B cell (primary cell): ENCODE measurements around the gene NOVA1. TPM values are rescaled to one million over a fixed set of nuclear protein-coding genes. Genes with fewer than 3 reads are reported as not detected.

Source experiments
- ATAC-seq: fragments of 200-7000 bp; cut with Tn5 transposase; one replicate; pipeline ENCODE4 v1.10.0; 2021; ENCODE audit warnings: low read depth, mild to moderate bottlenecking, moderate number of reproducible peaks, moderate library complexity
- CTCF ChIA-PET: fragments of 350-600 bp; sonication (Branson Sonifier 250); formaldehyde crosslinking; loops from one replicate; lab custom pipeline; 2021; ENCODE audit warnings: antibody characterized with exemption, inconsistent platforms; lab: Charles Lee
- POLR2A ChIA-PET: fragments of 350-600 bp; sonication (Branson Sonifier 250); formaldehyde crosslinking; loops from one replicate; lab custom pipeline; 2021; ENCODE audit warnings: antibody characterized with exemption; lab: Charles Lee
- DNase-seq: peaks from one replicate; pipeline ENCODE4 v3.0.0; 2013
- H2AFZ ChIP-seq: 2 replicates; pipeline ENCODE4 v1.6.1; 2012; ENCODE audit warnings: mild to moderate bottlenecking, low read depth, low read length; ENCODE audit not compliant: insufficient read depth, poor library complexity, severe bottlenecking
- H3K27ac ChIP-seq, 2 donors: 1 replicate in 1 of 2; 2 replicates in 1 of 2; pipeline ENCODE4 v1.5.1; 2012 to 2013; ENCODE audit warnings: low read length in 2 of 2, mild to moderate bottlenecking in 2 of 2, moderate library complexity in 1 of 2
- H3K27me3 ChIP-seq, 4 experiments: fragments of 200-600 bp in 1 of 4; sonication (generic) in 1 of 4; replicated peaks in 1 of 4; 1 replicate in 2 of 4; 2 replicates in 2 of 4; pipeline versions ENCODE4 v1.6.1 to v1.7.0; 2013 to 2016; ENCODE audit warnings: low read length in 3 of 4, mild to moderate bottlenecking in 2 of 4, mixed read lengths in 1 of 4, moderate library complexity in 1 of 4; ENCODE audit not compliant: insufficient read depth in 4 of 4, control insufficient read depth in 3 of 4; ENCODE audit errors: control extremely low read depth in 1 of 4
- H3K36me3 ChIP-seq, 2 experiments: replicated peaks in 1 of 2; 1 replicate in 1 of 2; 2 replicates in 1 of 2; pipeline versions ENCODE4 v1.6.1 to v1.7.1; 2013; ENCODE audit warnings: low read length in 1 of 2; ENCODE audit not compliant: insufficient read depth in 2 of 2, control insufficient read depth in 1 of 2; ENCODE audit errors: control extremely low read depth in 1 of 2, extremely low read depth in 1 of 2
- H3K4me1 ChIP-seq, 2 donors: fragments of 200-600 bp in 1 of 2; sonication (generic) in 1 of 2; 1 replicate in 1 of 2; 2 replicates in 1 of 2; pipeline versions ENCODE4 v1.5.1 to v1.6.1; 2013 to 2017; ENCODE audit warnings: low read length in 2 of 2; ENCODE audit not compliant: control insufficient read depth in 2 of 2, insufficient read depth in 2 of 2
- H3K4me2 ChIP-seq: replicated peaks from 2 replicates; pipeline ENCODE3; 2012; ENCODE audit warnings: mild to moderate bottlenecking, low read depth, low read length; ENCODE audit not compliant: poor library complexity, severe bottlenecking
- H3K4me3 ChIP-seq, 5 experiments: fragments of 200-600 bp in 1 of 5; sonication (generic) in 1 of 5; 1 replicate in 3 of 5; 2 replicates in 2 of 5; pipeline versions ENCODE4 v1.5.1 to v1.7.0; 2011 to 2016; ENCODE audit warnings: low read length in 4 of 5, mild to moderate bottlenecking in 4 of 5, low read depth in 2 of 5, control low read depth in 1 of 5, moderate library complexity in 1 of 5; ENCODE audit not compliant: insufficient read depth in 1 of 5; ENCODE audit errors: control extremely low read depth in 1 of 5, extremely low read depth in 1 of 5
- H3K79me2 ChIP-seq: fragments of 200-600 bp; sonication (generic); one replicate; pipeline ENCODE4 v1.6.0; 2016; ENCODE audit warnings: low read length; ENCODE audit not compliant: control insufficient read depth, insufficient read depth
- H3K9ac ChIP-seq: fragments of 200-600 bp; sonication (generic); 2 replicates; pipeline ENCODE4 v1.6.1; 2017; ENCODE audit warnings: mild to moderate bottlenecking, low read length, moderate library complexity
- H3K9me3 ChIP-seq, 3 donors: one replicate each; pipeline versions ENCODE4 v1.6.1 to v1.7.1; 2013; ENCODE audit warnings: low read length in 2 of 3; ENCODE audit not compliant: control insufficient read depth in 2 of 3, insufficient read depth in 1 of 3; ENCODE audit errors: control extremely low read depth in 1 of 3
- H4K20me1 ChIP-seq: 2 replicates; pipeline ENCODE4 v1.6.0; 2012; ENCODE audit warnings: mild to moderate bottlenecking, low read length; ENCODE audit not compliant: insufficient read depth, control insufficient read depth, poor library complexity, severe bottlenecking
- H3K27ac Mint-ChIP-seq: one replicate; pipeline ENCODE4 v1.8.0; 2021; ENCODE audit warnings: mixed read lengths
- H3K27me3 Mint-ChIP-seq: one replicate; pipeline ENCODE4 v1.8.0; 2021; ENCODE audit warnings: mixed read lengths
- H3K4me1 Mint-ChIP-seq: one replicate; pipeline ENCODE4 v1.8.0; 2021; ENCODE audit warnings: mixed read lengths
- H3K4me3 Mint-ChIP-seq: one replicate; pipeline ENCODE4 v1.8.0; 2021; ENCODE audit warnings: mixed read lengths
- H3K9me3 Mint-ChIP-seq: one replicate; pipeline ENCODE4 v1.8.0; 2022; ENCODE audit warnings: mixed read lengths; ENCODE audit not compliant: insufficient read depth
- EZH2 ChIP-seq: IDR thresholded peaks from 2 replicates; pipeline ENCODE4 v1.6.1; 2012; ENCODE audit warnings: borderline replicate concordance, low read depth, mild to moderate bottlenecking, moderate library complexity, low read length; ENCODE audit not compliant: insufficient read depth, poor library complexity, severe bottlenecking
- WGBS: methylation state at CpG from one replicate; pipeline ENCODE4 v1.1.5; 2013; ENCODE audit warnings: missing lambda C conversion rate; ENCODE audit not compliant: insufficient coverage; 5-methylcytosine and 5-hydroxymethylcytosine counted together
- intact Hi-C: fragments of 100-400 bp; cut with micrococcal nuclease; formaldehyde crosslinking; loops from one replicate; pipeline ENCODE4 v1.10.0; 2022
- polyA plus RNA-seq: library from polyadenylated mRNA; depleted of rRNA; stranded (reverse); fragments of >200 nt; gene quantifications from 2 replicates; pipeline ENCODE4 v1.2.3, GENCODE V29; 2012
- total RNA-seq, 2 donors: library from RNA; stranded (reverse); fragments of 120-200 nt in 1 of 2; gene quantifications; 1 replicate in 1 of 2; 2 replicates in 1 of 2; pipeline versions ENCODE4 v1.2.3 to v1.2.4, GENCODE V29; 2013 to 2022
- TF ChIP-seq, protein P1 (sequence below): fragments of 200-600 bp; IDR thresholded peaks from one replicate; pipeline ENCODE4 v1.8.0; 2022; ENCODE audit warnings: antibody characterized with exemption, mild to moderate bottlenecking

NOVA1 gene
- total and polyA plus RNA-seq, 2 donors (not counting 1 experiment from before 2014, with no cell fraction given): not detected

DNA sequence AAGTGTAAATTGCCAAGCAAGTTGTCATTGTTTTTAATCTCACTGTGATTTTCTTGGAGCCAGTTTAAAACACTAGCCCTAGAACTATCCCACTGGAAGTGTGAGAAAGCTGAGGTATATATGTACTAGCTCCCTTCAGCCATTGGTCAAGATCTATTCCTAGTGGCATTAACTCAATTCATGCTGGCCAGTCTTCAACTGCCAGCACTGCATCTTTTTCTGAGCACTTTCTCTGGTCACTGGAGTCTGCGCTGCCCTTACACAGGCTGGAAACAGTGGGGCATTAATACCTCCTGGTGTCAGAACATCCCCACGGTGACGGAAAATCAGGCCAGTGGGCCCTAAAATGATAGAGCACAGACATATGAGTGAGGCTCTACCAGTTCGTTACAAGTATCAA, 4.0 kb upstream of the NOVA1 start:
- 55% methylated on average over 3 of the region's 4 CpGs for WGBS
- H3K4me1 ChIP-seq: no peaks in the 10 kb centered on the region
- Mint-ChIP-seq H3K27me3 (peaks cover 22% of the 10 kb centered on the region), H3K4me1 (peaks cover 2% of the 10 kb centered on the region), H3K27ac (no peak overlapping the region), H3K9me3 (no peaks in the 10 kb centered on the region), H3K4me3 (no peak overlapping the region)
- no peak overlapping the region for H2AFZ ChIP-seq
- no peak overlapping the region for H3K4me2 ChIP-seq
- intact Hi-C loops: no loop called here
- H4K20me1 ChIP-seq: no peaks in the 10 kb centered on the region
- peaks cover 0 to 7% (median 1%) of the 10 kb centered on the region in 3 donors for H3K9me3 ChIP-seq
- ChIA-PET POLR2A (no interaction called here), CTCF (interaction anchor here (0.6 kb wide), 1 partner anchor 1740 kb away, joined by 3 read pairs; no protein-coding TSS in a partner anchor)
- TF ChIP-seq, protein P1, sequence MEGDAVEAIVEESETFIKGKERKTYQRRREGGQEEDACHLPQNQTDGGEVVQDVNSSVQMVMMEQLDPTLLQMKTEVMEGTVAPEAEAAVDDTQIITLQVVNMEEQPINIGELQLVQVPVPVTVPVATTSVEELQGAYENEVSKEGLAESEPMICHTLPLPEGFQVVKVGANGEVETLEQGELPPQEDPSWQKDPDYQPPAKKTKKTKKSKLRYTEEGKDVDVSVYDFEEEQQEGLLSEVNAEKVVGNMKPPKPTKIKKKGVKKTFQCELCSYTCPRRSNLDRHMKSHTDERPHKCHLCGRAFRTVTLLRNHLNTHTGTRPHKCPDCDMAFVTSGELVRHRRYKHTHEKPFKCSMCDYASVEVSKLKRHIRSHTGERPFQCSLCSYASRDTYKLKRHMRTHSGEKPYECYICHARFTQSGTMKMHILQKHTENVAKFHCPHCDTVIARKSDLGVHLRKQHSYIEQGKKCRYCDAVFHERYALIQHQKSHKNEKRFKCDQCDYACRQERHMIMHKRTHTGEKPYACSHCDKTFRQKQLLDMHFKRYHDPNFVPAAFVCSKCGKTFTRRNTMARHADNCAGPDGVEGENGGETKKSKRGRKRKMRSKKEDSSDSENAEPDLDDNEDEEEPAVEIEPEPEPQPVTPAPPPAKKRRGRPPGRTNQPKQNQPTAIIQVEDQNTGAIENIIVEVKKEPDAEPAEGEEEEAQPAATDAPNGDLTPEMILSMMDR: no peak
- no peak for TF ChIP-seq EZH2
- H3K9ac ChIP-seq: no peak overlapping the region
- DNase-seq (no peak), ATAC-seq (no peak)
- no peak overlapping the region for H3K27ac ChIP-seq
- no peaks in the 10 kb centered on the region for H3K79me2 ChIP-seq
- H3K4me3 ChIP-seq: no peak overlapping the region
- no peaks in the 10 kb centered on the region for H3K36me3 ChIP-seq
- peaks cover 0 to 14% (median 7%) of the 10 kb centered on the region in 4 experiments for H3K27me3 ChIP-seq

DNA sequence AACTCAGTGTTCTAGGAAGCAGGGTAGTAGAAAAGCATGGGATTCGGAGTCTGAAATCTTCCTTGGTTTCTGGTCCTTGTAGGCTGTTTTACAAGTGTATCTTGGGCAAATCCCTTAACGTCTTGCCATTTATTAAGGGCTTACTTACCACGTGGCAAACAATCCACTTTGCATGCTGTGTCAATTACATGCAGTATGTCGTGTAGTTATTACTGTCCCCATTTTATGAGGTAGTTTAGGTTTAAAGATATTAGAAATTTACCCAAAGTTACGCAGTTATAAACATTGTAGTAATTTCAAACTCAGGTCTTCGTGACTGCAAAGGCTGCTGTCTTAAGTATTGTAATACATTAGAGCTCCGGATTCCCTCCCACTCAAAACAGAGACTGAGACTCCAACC, 1.5 kb upstream of the NOVA1 start:
- H3K9ac ChIP-seq: no peak overlapping the region
- no peak overlapping the region for H3K4me3 ChIP-seq
- H3K27me3 ChIP-seq: peaks cover 0 to 19% (median 7%) of the 10 kb centered on the region in 4 experiments
- TF ChIP-seq, protein P1: no peak
- no peak for TF ChIP-seq EZH2
- intact Hi-C loops: no loop called here
- DNase-seq: no peak
- H3K79me2 ChIP-seq: no peaks in the 10 kb centered on the region
- H3K4me3 Mint-ChIP-seq: no peak overlapping the region
- H3K4me2 ChIP-seq: no peak overlapping the region
- no peak for ATAC-seq
- peaks cover 0 to 9% (median 1%) of the 10 kb centered on the region in 3 donors for H3K9me3 ChIP-seq
- peaks cover 35% of the 10 kb centered on the region for H3K27me3 Mint-ChIP-seq
- no peak overlapping the region for H2AFZ ChIP-seq
- H3K27ac Mint-ChIP-seq: no peak overlapping the region
- no peaks in the 10 kb centered on the region for H3K9me3 Mint-ChIP-seq
- ChIA-PET POLR2A (no interaction called here), CTCF (no interaction called here)
- H4K20me1 ChIP-seq: no peaks in the 10 kb centered on the region
- peaks cover 2% of the 10 kb centered on the region for H3K4me1 Mint-ChIP-seq
- H3K4me1 ChIP-seq: no peaks in the 10 kb centered on the region
- no peaks in the 10 kb centered on the region for H3K36me3 ChIP-seq
- H3K27ac ChIP-seq: no peak overlapping the region
- 17% methylated on average over 1 of the region's 7 CpGs for WGBS
